Amniotic epithelial cell (primary cell): ENCODE results near the gene C3orf70.

ENCODE experiments used
- DNase-seq: peaks from one replicate; pipeline ENCODE4 v3.0.0-alpha.2; 2010; ENCODE audit warnings: low read depth

The C3orf70 gene

GRCh38 chr3:185152410-185153170 lies at the start of gene C3orf70:
Gene C3orf70 (minus strand): TSS chr3:185153060. CDS start chr3:185152823, 237 bp downstream.
- DNase-seq, result peak; percentile 40

- peak; percentile 72 for DNase-seq
These were observed 47.8 kb upstream of the C3orf70 start for GRCh38 chr3:185200639-185201038.

GRCh38 chr3:185199671-185200070 lies 46.8 kb upstream of the C3orf70 start:
- no peak for DNase-seq

GRCh38 chr3:185199206-185199605 lies 46.3 kb upstream of the C3orf70 start:
- peak; percentile 38 for DNase-seq

GRCh38 chr3:185197068-185197467 lies 44.2 kb upstream of the C3orf70 start:
- DNase-seq, result no peak

GRCh38 chr3:185195652-185196051 lies 42.8 kb upstream of the C3orf70 start:
- DNase-seq, result no peak

GRCh38 chr3:185188816-185189215 lies 36.0 kb upstream of the C3orf70 start:
- no peak for DNase-seq

GRCh38 chr3:185187391-185187790 lies 34.5 kb upstream of the C3orf70 start:
- DNase-seq, result no peak

- DNase-seq, result peak; percentile 27
These were observed 24.0 kb upstream of the C3orf70 start for GRCh38 chr3:185176750-185177359.

- peak; percentile 77 for DNase-seq
These were observed 22.6 kb upstream of the C3orf70 start for GRCh38 chr3:185175370-185175987.

- no peak for DNase-seq
These were observed 19.5 kb upstream of the C3orf70 start for GRCh38 chr3:185172086-185173049.

- DNase-seq, result no peak
These were observed 11.8 kb upstream of the C3orf70 start for GRCh38 chr3:185164428-185165217.

GRCh38 chr3:185162634-185163033 lies 9.8 kb upstream of the C3orf70 start:
- DNase-seq, result no peak

GRCh38 chr3:185161761-185162160 lies 8.9 kb upstream of the C3orf70 start:
- DNase-seq, result no peak

- DNase-seq, result no peak
These were observed 4.5 kb upstream of the C3orf70 start for GRCh38 chr3:185157347-185157746.

GRCh38 chr3:185155678-185156077 lies 2.8 kb upstream of the C3orf70 start:
- no peak for DNase-seq

GRCh38 chr3:185153861-185154629 lies 1.2 kb upstream of the C3orf70 start:
- no peak for DNase-seq

GRCh38 chr3:185153171-185153771 lies 411 bp upstream of the C3orf70 start:
- DNase-seq, result no peak

- no peak for DNase-seq
These were observed 873 bp downstream of the C3orf70 start for GRCh38 chr3:185151964-185152409.
